HCT116 (cell line): ENCODE data around the gene SUPV3L1. TPM values are rescaled to one million over a fixed set of nuclear protein-coding genes. Genes with fewer than 3 reads are reported as not detected.

ENCODE experiments used
- ATAC-seq: fragments of 200-7000 bp; cut with Tn5 transposase; 2 replicates; pipeline ENCODE4 v1.9.1; 2020; ENCODE audit warnings: mild to moderate bottlenecking, moderate library complexity
- BruUV-seq: library from RNA; stranded (reverse); fragments of 400-500 nt; replicated peaks from 2 replicates; lab custom pipeline; 2021; lab: Mats Ljungman, UMichigan
- CTCF ChIA-PET: fragments of 300-600 bp; sonication (Branson Sonifier 250); formaldehyde crosslinking; loops from one replicate; lab custom pipeline; 2021; ENCODE audit warnings: antibody characterized with exemption; lab: Charles Lee
- POLR2A ChIA-PET: fragments of 300-600, 350-600 bp; sonication (Branson Sonifier 250); formaldehyde crosslinking; loops from one replicate; lab custom pipeline; 2021; ENCODE audit warnings: antibody characterized with exemption; lab: Charles Lee
- RAD21 ChIA-PET, 2 experiments: fragments of 300-600 bp; sonication (Branson Sonifier 250); formaldehyde crosslinking; loops; one replicate each; lab custom pipeline; 2023; ENCODE audit warnings: low total read pairs in 2 of 2; ENCODE audit not compliant: uncharacterized antibody in 2 of 2, unreplicated experiment in 2 of 2, low non-redundant PET in 1 of 2; lab: Charles Lee
- DNase-seq: peaks from one replicate; pipeline ENCODE4 v3.0.0-alpha.2; 2010; ENCODE audit warnings: low read depth, low spot score
- H2AFZ ChIP-seq: fragments of 200-600 bp; shearing (Covaris generic), sonication (generic); 2 replicates; pipeline ENCODE4 v1.6.1; 2017; ENCODE audit warnings: low read depth, mixed run types, mixed read lengths, antibody characterized with exemption, low read length; ENCODE audit not compliant: poor library complexity, severe bottlenecking
- H3K27ac ChIP-seq: 2 replicates; pipeline ENCODE4 v1.5.1; 2012; ENCODE audit warnings: low read depth, low read length
- H3K27me3 ChIP-seq: fragments of 200-600 bp; sonication (generic); 2 replicates; pipeline ENCODE4 v1.6.1; 2016; ENCODE audit warnings: mixed run types, low read length, mixed read lengths; ENCODE audit not compliant: insufficient read depth
- H3K36me3 ChIP-seq, 2 experiments: fragments of 200-500 bp in 1 of 2; fragments of 200-600 bp in 1 of 2; sonication (Bioruptor generic) in 1 of 2; sonication (generic) in 1 of 2; 2 replicates each; pipeline versions ENCODE4 v1.5.1 to v1.6.1; 2014 to 2016; ENCODE audit warnings: low read length in 2 of 2, inconsistent platforms in 1 of 2, mixed read lengths in 1 of 2, mixed run types in 1 of 2; ENCODE audit not compliant: insufficient read depth in 2 of 2, control insufficient read depth in 1 of 2
- H3K4me1 ChIP-seq, 2 experiments: fragments of 200-600 bp in 1 of 2; sonication (generic) in 1 of 2; 2 replicates each; pipeline versions ENCODE4 v1.5.1 to v1.6.1; 2012 to 2017; ENCODE audit warnings: low read length in 2 of 2, inconsistent platforms in 1 of 2, mild to moderate bottlenecking in 1 of 2, mixed read lengths in 1 of 2, mixed run types in 1 of 2, moderate library complexity in 1 of 2; ENCODE audit not compliant: insufficient read depth in 2 of 2, control insufficient read depth in 1 of 2
- H3K4me2 ChIP-seq: fragments of 200-600 bp; sonication (generic); 2 replicates; pipeline ENCODE4 v1.6.1; 2017; ENCODE audit warnings: mixed run types, low read length, mixed read lengths
- H3K4me3 ChIP-seq, 2 experiments: fragments of 200-600 bp in 1 of 2; sonication (generic) in 1 of 2; replicated peaks in 1 of 2; 2 replicates each; pipeline ENCODE4 v1.5.1; 2011 to 2016; ENCODE audit warnings: low read length in 2 of 2, control low read depth in 1 of 2, low read depth in 1 of 2, mild to moderate bottlenecking in 1 of 2, mixed read lengths in 1 of 2, mixed run types in 1 of 2
- H3K79me2 ChIP-seq: fragments of 200-600 bp; sonication (generic); 2 replicates; pipeline ENCODE4 v1.6.1; 2017; ENCODE audit warnings: mild to moderate bottlenecking, mixed run types, low read length, moderate library complexity, mixed read lengths; ENCODE audit not compliant: insufficient read depth
- H3K9ac ChIP-seq: fragments of 200-600 bp; sonication (generic); 2 replicates; pipeline ENCODE4 v1.6.1; 2016; ENCODE audit warnings: low read length, mixed read lengths
- H3K9me2 ChIP-seq: fragments of 200-600 bp; sonication (generic), shearing (Covaris generic); 2 replicates; pipeline ENCODE4 v1.6.1; 2017; ENCODE audit warnings: mixed run types, mild to moderate bottlenecking, moderate library complexity; ENCODE audit not compliant: insufficient read depth
- H3K9me3 ChIP-seq, 2 experiments: fragments of 200-500 bp in 1 of 2; fragments of 200-600 bp in 1 of 2; sonication (Bioruptor generic) in 1 of 2; sonication (generic) in 1 of 2; 2 replicates each; pipeline ENCODE4 v1.6.1; 2014 to 2017; ENCODE audit warnings: low read length in 2 of 2, mixed read lengths in 2 of 2, inconsistent platforms in 1 of 2, low read depth in 1 of 2, mild to moderate bottlenecking in 1 of 2, mixed run types in 1 of 2, moderate library complexity in 1 of 2; ENCODE audit not compliant: control insufficient read depth in 1 of 2, insufficient read depth in 1 of 2
- H4K20me1 ChIP-seq: fragments of 200-600 bp; sonication (generic), shearing (Covaris generic); 2 replicates; pipeline ENCODE4 v1.6.1; 2017; ENCODE audit warnings: mixed run types, mild to moderate bottlenecking, moderate library complexity; ENCODE audit not compliant: insufficient read depth
- ATF3 ChIP-seq: IDR thresholded peaks from 2 replicates; pipeline ENCODE4 v1.6.1; 2012
- CBX3 ChIP-seq: IDR thresholded peaks from 2 replicates; pipeline ENCODE4 v1.6.1; 2012; ENCODE audit warnings: low read depth
- CEBPB ChIP-seq: IDR thresholded peaks from 2 replicates; pipeline ENCODE4 v1.6.1; 2012; ENCODE audit warnings: low read depth
- JUND ChIP-seq: IDR thresholded peaks from 2 replicates; pipeline ENCODE4 v1.6.1; 2012
- POLR2A ChIP-seq: IDR thresholded peaks from 2 replicates; pipeline ENCODE4 v1.7.0; 2011; ENCODE audit warnings: borderline replicate concordance; ENCODE audit not compliant: insufficient read depth, insufficient read length; ENCODE audit errors: extremely low read depth
- SIN3A ChIP-seq: IDR thresholded peaks from 2 replicates; pipeline ENCODE4 v1.6.1; 2012; ENCODE audit warnings: low read depth
- SP1 ChIP-seq: IDR thresholded peaks from 2 replicates; pipeline ENCODE4 v1.6.1; 2012; ENCODE audit warnings: low read depth
- TCF7L2 ChIP-seq: IDR thresholded peaks from 2 replicates; pipeline ENCODE4 v1.7.0; 2011; ENCODE audit warnings: borderline replicate concordance, inconsistent platforms; ENCODE audit not compliant: insufficient read depth, insufficient read length; ENCODE audit errors: extremely low read depth
- YY1 ChIP-seq: IDR thresholded peaks from 2 replicates; pipeline ENCODE4 v1.6.1; 2011; ENCODE audit warnings: low read length, low read depth, moderate library complexity, mild to moderate bottlenecking; ENCODE audit not compliant: insufficient replicate concordance; ENCODE audit errors: extremely low read depth
- ZBTB33 ChIP-seq: IDR thresholded peaks from 2 replicates; pipeline ENCODE4 v1.6.1; 2011; ENCODE audit warnings: mild to moderate bottlenecking, low read length, moderate library complexity; ENCODE audit not compliant: insufficient replicate concordance; ENCODE audit errors: extremely low read depth
- intact Hi-C: fragments of 100-400 bp; cut with micrococcal nuclease; formaldehyde crosslinking; loops from 2 replicates; pipeline ENCODE4 v1.10.0; 2022
- total RNA-seq: library from RNA; stranded (reverse); gene quantifications from one replicate; pipeline ENCODE4 v1.2.1, GENCODE V29; 2021; ENCODE audit not compliant: unreplicated experiment

SUPV3L1 gene
- total RNA-seq, 1 experiment from 2014 or later: 59.7 TPM

- CTCF ChIA-PET: no interaction called here
- no peak for ATAC-seq
Measured at GRCh38 chr10:69186524-69186923, 6.5 kb downstream of the SUPV3L1 start.

More at GRCh38 chr10:69186524-69186923, 6.5 kb downstream of the SUPV3L1 start:
- no peak overlapping the region for H3K4me3 ChIP-seq
- H3K4me2 ChIP-seq: no peak overlapping the region
- no peak overlapping the region for H2AFZ ChIP-seq
- intact Hi-C loops: no loop called here
- no peak overlapping the region for H3K27ac ChIP-seq
- no peaks in the 10 kb centered on the region for H3K9me2 ChIP-seq
- H3K9ac ChIP-seq: no peak overlapping the region
- DNase-seq: no peak
- peaks cover 62% of the 10 kb centered on the region for H3K79me2 ChIP-seq
- no peaks in the 10 kb centered on the region for H3K27me3 ChIP-seq
- ChIA-PET POLR2A (no interaction called here), RAD21 (no interaction called here)
- no peaks in the 10 kb centered on the region for H3K9me3 ChIP-seq
- H3K4me1 ChIP-seq: peaks cover 1 to 2% of the 10 kb centered on the region in 2 experiments; a peak in 3 of 4 replicates
- no peak for TF ChIP-seq JUND
- TF ChIP-seq ZBTB33: no peak
- no peak for TF ChIP-seq ATF3
- TF ChIP-seq CEBPB: no peak
- TF ChIP-seq POLR2A: no peak
- TF ChIP-seq YY1: no peak
- TF ChIP-seq SP1: no peak
- no peak for TF ChIP-seq CBX3
- TF ChIP-seq TCF7L2: no peak
- no peak for TF ChIP-seq SIN3A
- BruUV-seq: no TSS peak
- no peaks in the 10 kb centered on the region for H4K20me1 ChIP-seq
- peaks cover 31 to 33% of the 10 kb centered on the region in 2 experiments; a peak in 3 of 4 replicates for H3K36me3 ChIP-seq
